Right lobe of liver (tissue), 6 donors: ENCODE results near the gene SDK1. TPM values are rescaled to one million over a fixed set of nuclear protein-coding genes. Genes with fewer than 3 reads are reported as not detected.

Experiments
- ATAC-seq, 4 donors: fragments of 200-7000 bp; cut with Tn5 transposase; one replicate each; pipeline ENCODE4 v1.9.1; 2020; ENCODE audit warnings: mild to moderate bottlenecking in 4 of 4, moderate library complexity in 4 of 4
- DNase-seq, 3 donors: peaks; one replicate each; pipeline ENCODE4 v3.0.0-alpha.2; 2020
- H3K27ac ChIP-seq, 3 donors: fragments of 200-600 bp; one replicate each; pipeline ENCODE4 v1.8.0; 2022
- H3K27me3 ChIP-seq, 2 donors: fragments of 200-600 bp; one replicate each; pipeline ENCODE4 v1.8.0; 2022
- H3K36me3 ChIP-seq, 4 donors: fragments of 200-600 bp; sonication (generic) in 1 of 4; one replicate each; pipeline versions ENCODE4 v1.5.1 to v1.8.0; 2017 to 2022; ENCODE audit warnings: control low read depth in 1 of 4
- H3K4me1 ChIP-seq, 4 donors: fragments of 200-600 bp; sonication (generic) in 1 of 4; one replicate each; pipeline versions ENCODE4 v1.5.1 to v1.8.0; 2017 to 2022; ENCODE audit warnings: control low read depth in 1 of 4
- H3K4me3 ChIP-seq, 3 donors: fragments of 200-600 bp; one replicate each; pipeline ENCODE4 v1.8.0; 2022
- H3K9me3 ChIP-seq, 4 donors: fragments of 200-600 bp; sonication (generic) in 1 of 4; one replicate each; pipeline versions ENCODE4 v1.5.1 to v1.8.0; 2017 to 2022; ENCODE audit warnings: control low read depth in 1 of 4
- POLR2A ChIP-seq: fragments of 450-650 bp; IDR thresholded peaks from one replicate; pipeline ENCODE4 v1.6.1; 2017; ENCODE audit warnings: antibody characterized with exemption, mild to moderate bottlenecking
- WGBS: methylation state at CpG from one replicate; pipeline ENCODE4 v1.1.6; 2018; ENCODE audit warnings: low coverage, low lambda C conversion rate; ENCODE audit not compliant: insufficient coverage; ENCODE audit errors: missing lambda C conversion rate; 5-methylcytosine and 5-hydroxymethylcytosine counted together
- intact Hi-C, 2 donors: fragments of 100-400 bp; cut with DNase I; formaldehyde crosslinking; loops; one replicate each; pipeline versions ENCODE4 v1.11.2 to v1.14.1; 2022
- total RNA-seq, 6 experiments: library from RNA; depleted of rRNA in 2 of 6; stranded (reverse); fragments of >200 nt in 2 of 6; fragmentation: NEBNext Ultra II Directional in 3 of 6; extraction: Animal tissue kit (Norgen Biotek cat#: 25700) in 3 of 6; gene quantifications; one replicate each; pipeline versions ENCODE4 v1.1.0 to v1.2.4, GENCODE V29; 2016 to 2023
- TF ChIP-seq, protein P1 (sequence below), 4 donors: fragments of 200-600 bp in 3 of 4; fragments of 450-650 bp in 1 of 4; IDR thresholded peaks; one replicate each; pipeline versions ENCODE4 v1.5.1 to v1.8.0; 2016 to 2022; ENCODE audit warnings: antibody characterized with exemption in 4 of 4, mild to moderate bottlenecking in 2 of 4
- donor health status: DM: no; HTN: yes; CAD: no.
- donor health status: DM: no; HTN: no; CAD: no.
- donor health status: DM: no; HTN: no; CAD: no.
- donor health status: DM: no; HTN: yes; CAD: no.
- donor health status: DM: no; HTN: yes; CAD: no.

The SDK1 gene
- total RNA-seq, 6 experiments from 2014 or later: 0.07 to 1.4 (median 0.65) TPM

GRCh38 chr7:3569643-3570042, 268.6 kb downstream of the SDK1 start:
- no peak for DNase-seq
- no peak overlapping the region for H3K27ac ChIP-seq
- TF ChIP-seq POLR2A: no peak
- TF ChIP-seq, protein P1, sequence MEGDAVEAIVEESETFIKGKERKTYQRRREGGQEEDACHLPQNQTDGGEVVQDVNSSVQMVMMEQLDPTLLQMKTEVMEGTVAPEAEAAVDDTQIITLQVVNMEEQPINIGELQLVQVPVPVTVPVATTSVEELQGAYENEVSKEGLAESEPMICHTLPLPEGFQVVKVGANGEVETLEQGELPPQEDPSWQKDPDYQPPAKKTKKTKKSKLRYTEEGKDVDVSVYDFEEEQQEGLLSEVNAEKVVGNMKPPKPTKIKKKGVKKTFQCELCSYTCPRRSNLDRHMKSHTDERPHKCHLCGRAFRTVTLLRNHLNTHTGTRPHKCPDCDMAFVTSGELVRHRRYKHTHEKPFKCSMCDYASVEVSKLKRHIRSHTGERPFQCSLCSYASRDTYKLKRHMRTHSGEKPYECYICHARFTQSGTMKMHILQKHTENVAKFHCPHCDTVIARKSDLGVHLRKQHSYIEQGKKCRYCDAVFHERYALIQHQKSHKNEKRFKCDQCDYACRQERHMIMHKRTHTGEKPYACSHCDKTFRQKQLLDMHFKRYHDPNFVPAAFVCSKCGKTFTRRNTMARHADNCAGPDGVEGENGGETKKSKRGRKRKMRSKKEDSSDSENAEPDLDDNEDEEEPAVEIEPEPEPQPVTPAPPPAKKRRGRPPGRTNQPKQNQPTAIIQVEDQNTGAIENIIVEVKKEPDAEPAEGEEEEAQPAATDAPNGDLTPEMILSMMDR (IDR thresholded peaks at IDR 0.05): no peak
- ATAC-seq: peak in 2 of 4 donors; percentile 36 to 55
- 10% methylated on average over 3 of the region's 3 CpGs for WGBS
- no peaks in the 10 kb centered on the region for H3K27me3 ChIP-seq
- no peaks in the 10 kb centered on the region for H3K9me3 ChIP-seq
- no peaks in the 10 kb centered on the region for H3K4me1 ChIP-seq
- intact Hi-C loops: no loop called here
- no peak overlapping the region for H3K4me3 ChIP-seq
- no peaks in the 10 kb centered on the region for H3K36me3 ChIP-seq

DNA sequence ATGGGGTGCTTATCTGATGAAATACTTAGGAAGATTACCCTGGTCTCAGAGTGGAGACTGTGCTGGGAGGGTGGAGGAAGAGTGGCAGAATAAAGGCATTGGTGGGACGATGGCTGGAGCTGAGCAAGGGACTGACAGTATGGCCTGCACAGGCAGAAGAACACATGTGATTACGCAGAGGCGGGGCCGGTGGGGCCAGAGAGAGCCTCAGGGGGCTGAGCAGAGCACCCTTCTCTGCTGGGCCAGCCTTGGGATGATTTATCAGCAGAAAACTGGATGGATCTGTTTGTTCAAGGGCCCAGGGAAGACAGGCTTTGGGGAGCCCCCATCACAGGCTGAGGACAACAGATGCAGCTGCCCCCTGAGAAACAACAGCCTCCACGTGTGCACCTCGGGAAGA, 272.1 kb downstream of the SDK1 start:
- no peaks in the 10 kb centered on the region for H3K4me1 ChIP-seq
- intact Hi-C loops: no loop called here
- no peaks in the 10 kb centered on the region for H3K36me3 ChIP-seq
- H3K27ac ChIP-seq: no peak overlapping the region
- DNase-seq: no peak
- ATAC-seq: no peak
- no peaks in the 10 kb centered on the region for H3K27me3 ChIP-seq
- TF ChIP-seq, protein P1 (IDR thresholded peaks at IDR 0.05): no peak
- TF ChIP-seq POLR2A: no peak
- 86% methylated on average over 4 of the region's 6 CpGs for WGBS
- H3K4me3 ChIP-seq: no peak overlapping the region
- H3K9me3 ChIP-seq: no peaks in the 10 kb centered on the region

- ATAC-seq (no peak), DNase-seq (no peak)
- H3K36me3 ChIP-seq: no peaks in the 10 kb centered on the region
- no peak overlapping the region for H3K27ac ChIP-seq
- no peaks in the 10 kb centered on the region for H3K9me3 ChIP-seq
- H3K4me1 ChIP-seq: no peaks in the 10 kb centered on the region
- 77% methylated on average over 3 of the region's 9 CpGs for WGBS
- H3K27me3 ChIP-seq: no peaks in the 10 kb centered on the region
- intact Hi-C loops: no loop called here
- H3K4me3 ChIP-seq: no peak overlapping the region
- TF ChIP-seq, protein P1 (IDR thresholded peaks at IDR 0.05): no peak
- TF ChIP-seq POLR2A: no peak
Measured at GRCh38 chr7:3574386-3574785, 273.3 kb downstream of the SDK1 start.

DNA sequence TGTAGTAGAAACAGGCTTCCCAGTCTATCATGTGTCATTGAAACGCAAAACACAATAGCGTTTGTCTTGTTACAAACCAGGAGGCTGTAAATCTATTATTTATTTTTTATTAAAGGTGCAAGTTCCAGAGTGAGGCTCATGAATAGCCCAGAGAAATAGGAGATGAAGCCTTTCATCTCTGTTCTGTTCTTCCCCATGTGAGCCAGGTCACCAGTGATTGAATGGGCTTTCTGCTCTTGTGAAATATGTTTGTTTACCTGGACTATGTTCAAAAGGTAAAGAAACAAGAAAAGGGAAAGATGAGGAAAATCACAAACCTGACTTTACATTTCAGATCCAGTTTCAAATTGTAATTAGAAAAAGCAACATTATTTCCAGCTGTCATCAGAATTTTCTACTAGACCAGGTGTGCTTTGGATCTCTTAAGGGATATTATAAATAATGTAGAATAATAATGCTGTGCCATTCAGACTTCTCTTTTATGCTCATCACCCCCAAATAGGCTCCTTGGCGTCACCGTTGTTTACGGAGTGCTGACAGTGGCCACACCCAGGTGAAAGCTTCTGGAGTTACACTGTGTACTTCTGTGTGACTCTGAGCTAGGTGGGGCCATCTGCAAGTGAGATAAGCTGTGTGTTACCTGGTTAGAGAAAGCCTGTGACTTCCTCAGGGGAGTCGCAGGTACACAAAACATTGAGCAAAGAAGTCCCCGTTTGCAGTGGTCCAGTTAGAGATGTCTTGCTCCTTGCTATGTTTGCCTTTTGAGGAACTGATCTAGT, 274.9 kb downstream of the SDK1 start:
- Histone ChIP-seq H3K27me3 (no peaks in the 10 kb centered on the region), H3K4me1 (no peaks in the 10 kb centered on the region), H3K9me3 (peaks cover 0 to 3% (median 0%) of the 10 kb centered on the region in 4 donors), H3K4me3 (no peak overlapping the region), H3K36me3 (no peaks in the 10 kb centered on the region), H3K27ac (no peak overlapping the region)
- no peak for TF ChIP-seq POLR2A
- TF ChIP-seq, protein P1 (IDR thresholded peaks at IDR 0.05): no peak
- ATAC-seq (peak in 3 of 4 donors; percentile 35 to 80 (median 38)), DNase-seq (no peak)
- intact Hi-C loops: no loop called here
- 56% methylated on average over 7 of the region's 7 CpGs for WGBS
